ENCODE results near the gene KCTD7.
"Not testable (repeated sequence)": the region's sequence is repeated elsewhere in the genome, so short reads cannot be mapped to it uniquely, and the experiment has no call there.

DNA sequence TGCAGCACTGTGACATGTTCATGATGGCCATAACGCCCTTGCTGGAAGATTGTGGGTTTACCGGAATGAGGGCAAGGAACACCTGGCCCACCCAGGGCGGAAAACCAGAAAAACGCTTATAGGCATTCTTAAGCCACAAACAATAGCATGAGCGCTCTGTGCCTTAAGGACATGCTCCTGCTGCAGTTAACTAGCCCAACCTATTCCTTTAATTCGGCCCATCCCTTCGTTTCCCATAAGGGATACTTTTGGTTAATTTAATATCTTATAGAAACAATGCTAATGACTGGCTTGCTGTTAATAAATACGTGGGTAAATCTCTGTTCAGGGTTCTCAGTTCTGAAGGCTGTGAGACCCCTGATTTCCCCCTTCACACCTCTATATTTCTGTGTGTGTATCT is 34.6 kb upstream of the KCTD7 start:
- not testable (repeated sequence) for TF ChIP-seq ZNF274 (IDR thresholded peaks at IDR 0.05; ENCODE audit: low read depth, low read length); YY1 (IDR thresholded peaks at IDR 0.05; ENCODE audit: insufficient read depth, insufficient read length)

All from NT2/D1 (cell line).